Loucy (cell line): ENCODE data around the gene UBR4.

ENCODE experiments used
- EZH2phosphoT487 ChIP-seq: fragments of 200-600 bp; IDR thresholded peaks from 2 replicates; pipeline ENCODE4 v1.6.1; 2018; ENCODE audit warnings: antibody characterized with exemption, mild to moderate bottlenecking, moderate library complexity, borderline replicate concordance
- TF ChIP-seq, protein P1 (sequence below): fragments of 200-600 bp; sonication (generic); conservative IDR thresholded peaks from 2 replicates; pipeline ENCODE4 v1.5.1; 2014; ENCODE audit warnings: mild to moderate bottlenecking, antibody characterized with exemption, low read length

DNA sequence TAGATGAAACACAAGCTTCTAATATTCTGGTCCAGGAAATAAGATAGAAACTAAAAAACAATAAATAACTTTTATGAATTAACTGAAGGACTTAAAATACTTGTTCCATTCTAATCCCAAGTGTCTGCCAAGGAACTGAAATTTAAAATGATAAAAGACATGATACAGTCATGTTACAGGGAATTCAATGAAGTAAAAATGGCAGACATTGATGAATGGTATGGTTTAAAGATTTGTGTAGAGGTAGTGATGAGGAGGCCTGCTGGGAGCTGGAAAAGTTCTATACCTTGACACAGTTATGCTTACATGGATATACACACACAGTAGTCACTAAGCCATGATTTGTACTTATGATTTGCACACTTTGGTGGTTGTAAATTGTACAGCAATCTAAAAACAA lies 2.1 kb upstream of the UBR4 start:
- TF ChIP-seq, protein P1, sequence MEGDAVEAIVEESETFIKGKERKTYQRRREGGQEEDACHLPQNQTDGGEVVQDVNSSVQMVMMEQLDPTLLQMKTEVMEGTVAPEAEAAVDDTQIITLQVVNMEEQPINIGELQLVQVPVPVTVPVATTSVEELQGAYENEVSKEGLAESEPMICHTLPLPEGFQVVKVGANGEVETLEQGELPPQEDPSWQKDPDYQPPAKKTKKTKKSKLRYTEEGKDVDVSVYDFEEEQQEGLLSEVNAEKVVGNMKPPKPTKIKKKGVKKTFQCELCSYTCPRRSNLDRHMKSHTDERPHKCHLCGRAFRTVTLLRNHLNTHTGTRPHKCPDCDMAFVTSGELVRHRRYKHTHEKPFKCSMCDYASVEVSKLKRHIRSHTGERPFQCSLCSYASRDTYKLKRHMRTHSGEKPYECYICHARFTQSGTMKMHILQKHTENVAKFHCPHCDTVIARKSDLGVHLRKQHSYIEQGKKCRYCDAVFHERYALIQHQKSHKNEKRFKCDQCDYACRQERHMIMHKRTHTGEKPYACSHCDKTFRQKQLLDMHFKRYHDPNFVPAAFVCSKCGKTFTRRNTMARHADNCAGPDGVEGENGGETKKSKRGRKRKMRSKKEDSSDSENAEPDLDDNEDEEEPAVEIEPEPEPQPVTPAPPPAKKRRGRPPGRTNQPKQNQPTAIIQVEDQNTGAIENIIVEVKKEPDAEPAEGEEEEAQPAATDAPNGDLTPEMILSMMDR = no peak
- no peak for TF ChIP-seq EZH2phosphoT487
